GM12878 (cell line): ENCODE data around the gene PIM2. TPM values are rescaled to one million over a fixed set of nuclear protein-coding genes. Genes with fewer than 3 reads are reported as not detected.
A peak's percentile ranks its signal among the peaks of the same experiment; 100 is the strongest.

Experiments
- BMI1 ChIP-seq: fragments of 450-650 bp; IDR thresholded peaks from 2 replicates; pipeline ENCODE4 v1.6.1; 2016; ENCODE audit warnings: mild to moderate bottlenecking, moderate library complexity, borderline replicate concordance
- CTCF ChIP-seq, 3 experiments: IDR thresholded peaks in 2 of 3; conservative IDR thresholded peaks in 1 of 3; 2 replicates each; pipeline ENCODE4 v1.5.1; 2011; ENCODE audit warnings: low read depth in 3 of 3, low read length in 3 of 3, mild to moderate bottlenecking in 3 of 3, control low read depth in 2 of 3, moderate library complexity in 2 of 3, inconsistent platforms in 1 of 3, mixed read lengths in 1 of 3; ENCODE audit not compliant: control insufficient read depth in 2 of 3, insufficient read depth in 1 of 3; ENCODE audit errors: extremely low read depth in 1 of 3
- EGR1 ChIP-seq, 2 experiments: IDR thresholded peaks; 1 replicate in 1 of 2; 2 replicates in 1 of 2; pipeline ENCODE4 v1.6.1; 2011 to 2012; ENCODE audit warnings: low read depth in 2 of 2, low read length in 2 of 2, borderline replicate concordance in 1 of 2, mild to moderate bottlenecking in 1 of 2, moderate library complexity in 1 of 2
- FOS ChIP-seq: IDR thresholded peaks from 3 replicates; pipeline ENCODE4 v1.6.1; 2011; ENCODE audit warnings: borderline replicate concordance; ENCODE audit not compliant: insufficient read length; ENCODE audit errors: extremely low read depth
- FOXM1 ChIP-seq: IDR thresholded peaks from 2 replicates; pipeline ENCODE4 v1.6.1; 2012; ENCODE audit warnings: low read depth, mild to moderate bottlenecking, inconsistent platforms, low read length, moderate library complexity
- JUNB ChIP-seq: IDR thresholded peaks from 2 replicates; pipeline ENCODE4 v1.6.1; 2016; ENCODE audit warnings: antibody characterized with exemption, mild to moderate bottlenecking
- NFYB ChIP-seq: IDR thresholded peaks from 2 replicates; pipeline ENCODE4 v1.6.1; 2011; ENCODE audit warnings: low read depth, mild to moderate bottlenecking, low read length, improper control_type of control experiment, moderate library complexity; ENCODE audit not compliant: insufficient read depth
- REST ChIP-seq: IDR thresholded peaks from 2 replicates; pipeline ENCODE4 v1.6.1; 2012; ENCODE audit warnings: mild to moderate bottlenecking, low read depth, low read length
- ZSCAN29 ChIP-seq: fragments of 450-650 bp; IDR thresholded peaks from 2 replicates; pipeline ENCODE4 v1.6.1; 2017; ENCODE audit warnings: mild to moderate bottlenecking, moderate library complexity
- polyA plus RNA-seq, 11 experiments: library from polyadenylated mRNA; depleted of rRNA in 4 of 11; unstranded in 6 of 11; stranded (reverse) in 5 of 11; fragments of >200 nt; fragmentation: Nextera tagmentation in 4 of 11; fragmentation: Illumina TruSeq in 1 of 11; extraction: Ambion mirVana in 4 of 11; extraction: Trizol in 1 of 11; gene quantifications; 1 replicate in 1 of 11; 2 replicates in 10 of 11; pipeline versions ENCODE4 v1.2.1 to v1.2.3, GENCODE V29; 2011 to 2016; ENCODE audit warnings: inconsistent platforms in 2 of 11, missing spikeins in 2 of 11, low read depth in 1 of 11
- total RNA-seq, 4 experiments: library from RNA; depleted of rRNA in 3 of 4; stranded (reverse); fragments of >200 nt in 3 of 4; fragmentation: Illumina TruSeq in 1 of 4; extraction: Trizol in 1 of 4; gene quantifications; 2 replicates each; pipeline versions ENCODE4 v1.2.1 to v1.2.3, GENCODE V29; 2013 to 2021
- TF ChIP-seq, protein P1 (sequence below): fragments of 450-650 bp; formaldehyde crosslinking; IDR thresholded peaks from 2 replicates; pipeline ENCODE4 v1.4.0; 2020; ENCODE audit warnings: mild to moderate bottlenecking, moderate library complexity
- TF ChIP-seq, protein P2 (sequence below): fragments of 450-650 bp; IDR thresholded peaks from 2 replicates; pipeline ENCODE4 v1.6.1; 2017; ENCODE audit warnings: low read depth, mild to moderate bottlenecking, moderate library complexity
- TF ChIP-seq, protein P3 (sequence below): IDR thresholded peaks from 2 replicates; pipeline ENCODE4 v1.6.1; 2012; ENCODE audit warnings: low read depth, low read length, improper control_type of control experiment
- TF ChIP-seq, protein P4 (sequence below): IDR thresholded peaks from 2 replicates; pipeline ENCODE4 v1.6.1; 2011; ENCODE audit warnings: mild to moderate bottlenecking, low read depth, low read length, moderate library complexity; ENCODE audit not compliant: insufficient replicate concordance

PIM2 gene
- total and polyA plus RNA-seq, 10 of the 15 experiments (the other 5 are each of a cell fraction or from before 2014, with no cell fraction given) = 19.2 to 96.8 (median 32.3) TPM

GRCh38 chrX:48937054-48937907 lies 18.5 kb upstream of the PIM2 start (continued):
- no peak for TF ChIP-seq JUNB
- TF ChIP-seq, protein P1, sequence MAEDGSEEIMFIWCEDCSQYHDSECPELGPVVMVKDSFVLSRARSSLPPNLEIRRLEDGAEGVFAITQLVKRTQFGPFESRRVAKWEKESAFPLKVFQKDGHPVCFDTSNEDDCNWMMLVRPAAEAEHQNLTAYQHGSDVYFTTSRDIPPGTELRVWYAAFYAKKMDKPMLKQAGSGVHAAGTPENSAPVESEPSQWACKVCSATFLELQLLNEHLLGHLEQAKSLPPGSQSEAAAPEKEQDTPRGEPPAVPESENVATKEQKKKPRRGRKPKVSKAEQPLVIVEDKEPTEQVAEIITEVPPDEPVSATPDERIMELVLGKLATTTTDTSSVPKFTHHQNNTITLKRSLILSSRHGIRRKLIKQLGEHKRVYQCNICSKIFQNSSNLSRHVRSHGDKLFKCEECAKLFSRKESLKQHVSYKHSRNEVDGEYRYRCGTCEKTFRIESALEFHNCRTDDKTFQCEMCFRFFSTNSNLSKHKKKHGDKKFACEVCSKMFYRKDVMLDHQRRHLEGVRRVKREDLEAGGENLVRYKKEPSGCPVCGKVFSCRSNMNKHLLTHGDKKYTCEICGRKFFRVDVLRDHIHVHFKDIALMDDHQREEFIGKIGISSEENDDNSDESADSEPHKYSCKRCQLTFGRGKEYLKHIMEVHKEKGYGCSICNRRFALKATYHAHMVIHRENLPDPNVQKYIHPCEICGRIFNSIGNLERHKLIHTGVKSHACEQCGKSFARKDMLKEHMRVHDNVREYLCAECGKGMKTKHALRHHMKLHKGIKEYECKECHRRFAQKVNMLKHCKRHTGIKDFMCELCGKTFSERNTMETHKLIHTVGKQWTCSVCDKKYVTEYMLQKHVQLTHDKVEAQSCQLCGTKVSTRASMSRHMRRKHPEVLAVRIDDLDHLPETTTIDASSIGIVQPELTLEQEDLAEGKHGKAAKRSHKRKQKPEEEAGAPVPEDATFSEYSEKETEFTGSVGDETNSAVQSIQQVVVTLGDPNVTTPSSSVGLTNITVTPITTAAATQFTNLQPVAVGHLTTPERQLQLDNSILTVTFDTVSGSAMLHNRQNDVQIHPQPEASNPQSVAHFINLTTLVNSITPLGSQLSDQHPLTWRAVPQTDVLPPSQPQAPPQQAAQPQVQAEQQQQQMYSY (CRISPR knock-in tag) = no peak
- TF ChIP-seq, protein P2, sequence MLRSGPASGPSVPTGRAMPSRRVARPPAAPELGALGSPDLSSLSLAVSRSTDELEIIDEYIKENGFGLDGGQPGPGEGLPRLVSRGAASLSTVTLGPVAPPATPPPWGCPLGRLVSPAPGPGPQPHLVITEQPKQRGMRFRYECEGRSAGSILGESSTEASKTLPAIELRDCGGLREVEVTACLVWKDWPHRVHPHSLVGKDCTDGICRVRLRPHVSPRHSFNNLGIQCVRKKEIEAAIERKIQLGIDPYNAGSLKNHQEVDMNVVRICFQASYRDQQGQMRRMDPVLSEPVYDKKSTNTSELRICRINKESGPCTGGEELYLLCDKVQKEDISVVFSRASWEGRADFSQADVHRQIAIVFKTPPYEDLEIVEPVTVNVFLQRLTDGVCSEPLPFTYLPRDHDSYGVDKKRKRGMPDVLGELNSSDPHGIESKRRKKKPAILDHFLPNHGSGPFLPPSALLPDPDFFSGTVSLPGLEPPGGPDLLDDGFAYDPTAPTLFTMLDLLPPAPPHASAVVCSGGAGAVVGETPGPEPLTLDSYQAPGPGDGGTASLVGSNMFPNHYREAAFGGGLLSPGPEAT = peak; percentile 90
- TF ChIP-seq, protein P3, sequence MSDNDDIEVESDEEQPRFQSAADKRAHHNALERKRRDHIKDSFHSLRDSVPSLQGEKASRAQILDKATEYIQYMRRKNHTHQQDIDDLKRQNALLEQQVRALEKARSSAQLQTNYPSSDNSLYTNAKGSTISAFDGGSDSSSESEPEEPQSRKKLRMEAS = peak; percentile 75; the same call in 1 of the 2 replicates
- peak; percentile 41 to 57 (median 56); a peak in 5 of 6 replicates for TF ChIP-seq CTCF (IDR thresholded peaks at IDR 0.05 in 2 of 3, conservative IDR thresholded peaks at IDR 0.05 in 1 of 3; ENCODE audit: control insufficient read depth in 2 of 3, extremely low read depth in 1 of 3, insufficient read depth in 1 of 3, low read depth in 3 of 3, low read length in 3 of 3)
- peak; percentile 9; the same call in 1 of the 2 replicates for TF ChIP-seq REST
- TF ChIP-seq FOXM1 = peak; percentile 86
- TF ChIP-seq BMI1 = 0 out of 2 replicates have a peak, but pooled peaks have one; percentile 15
- no peak for TF ChIP-seq NFYB
- TF ChIP-seq ZSCAN29 = no peak
- TF ChIP-seq, protein P4, sequence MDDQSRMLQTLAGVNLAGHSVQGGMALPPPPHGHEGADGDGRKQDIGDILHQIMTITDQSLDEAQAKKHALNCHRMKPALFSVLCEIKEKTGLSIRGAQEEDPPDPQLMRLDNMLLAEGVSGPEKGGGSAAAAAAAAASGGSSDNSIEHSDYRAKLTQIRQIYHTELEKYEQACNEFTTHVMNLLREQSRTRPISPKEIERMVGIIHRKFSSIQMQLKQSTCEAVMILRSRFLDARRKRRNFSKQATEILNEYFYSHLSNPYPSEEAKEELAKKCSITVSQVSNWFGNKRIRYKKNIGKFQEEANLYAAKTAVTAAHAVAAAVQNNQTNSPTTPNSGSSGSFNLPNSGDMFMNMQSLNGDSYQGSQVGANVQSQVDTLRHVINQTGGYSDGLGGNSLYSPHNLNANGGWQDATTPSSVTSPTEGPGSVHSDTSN = no peak
- peak in 1 of 2 experiments; percentile 63; a peak in 2 of 3 replicates for TF ChIP-seq EGR1 (IDR thresholded peaks at IDR 0.05; ENCODE audit: borderline replicate concordance in 1 of 2, low read depth in 2 of 2, low read length in 2 of 2)
- TF ChIP-seq FOS = no peak
